Smooth muscle cell of bladder (primary cell): ENCODE results near the gene SEMA4F. TPM values are rescaled to one million over a fixed set of nuclear protein-coding genes. Genes with fewer than 3 reads are reported as not detected.

Experiments used
- total RNA-seq: library from RNA; depleted of rRNA; stranded (reverse); fragments of >200 nt; gene quantifications from 2 replicates; pipeline ENCODE4 v1.2.3, GENCODE V29; 2014

SEMA4F gene
- total RNA-seq, result 4.1 and 4.4 TPM in 2 replicates

GRCh38 chr2:74653985-74654882 is at the start of gene SEMA4F:
TSS of gene SEMA4F (plus strand) at chr2:74654247. CDS start at chr2:74654377, 130 bp downstream.

DNA sequence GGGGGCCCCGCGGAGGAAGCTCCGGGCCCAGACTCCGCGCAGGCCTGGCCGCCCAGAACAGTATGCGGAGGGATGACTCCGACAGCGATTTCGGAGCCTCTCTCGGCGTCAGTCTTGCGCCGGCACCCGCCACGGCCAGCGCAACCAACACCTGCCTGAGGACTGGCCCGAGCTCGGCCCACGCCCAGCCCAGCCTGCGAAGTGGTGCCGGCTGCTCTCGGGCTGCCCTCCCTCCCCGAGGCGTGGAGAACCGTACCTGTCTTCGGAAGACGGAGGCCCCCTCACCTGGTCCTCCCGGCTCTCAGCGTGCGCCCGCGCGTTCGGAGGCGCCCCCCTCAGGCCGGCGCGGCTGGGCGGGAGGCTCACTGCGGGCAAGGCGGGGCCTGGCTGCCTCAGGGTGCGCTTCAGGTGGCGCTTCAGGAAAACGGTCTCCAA is 6.0 kb upstream of the SEMA4F start, which contains the start of gene M1AP:
TSS of gene M1AP (minus strand) at position 322 of the 435 bp plus-strand sequence. CDS start 8,055 bp downstream, outside the sequence.

Other genes with a start within 250 kb of the SEMA4F start
- gene C2orf81, start 232.6 kb upstream of the SEMA4F start, total RNA-seq, result 0.57 and 0.83 TPM in 2 replicates
- gene WDR54, start 232.5 kb upstream of the SEMA4F start, total RNA-seq, result 26.6 and 29.6 TPM in 2 replicates
- gene RTKN, start 212.3 kb upstream of the SEMA4F start, total RNA-seq, result 8.4 and 11.1 TPM in 2 replicates
- gene INO80B, start 199.2 kb upstream of the SEMA4F start, total RNA-seq, result 14.9 and 16.4 TPM in 2 replicates
- 57.7 and 70.0 TPM in 2 replicates for gene WBP1, start 195.8 kb upstream of the SEMA4F start, total RNA-seq
- 56.0 and 63.0 TPM in 2 replicates for gene MOGS, start 188.9 kb upstream of the SEMA4F start, total RNA-seq
- gene MRPL53, start 181.6 kb upstream of the SEMA4F start, total RNA-seq, result 43.3 and 53.0 TPM in 2 replicates
- 14.4 and 20.0 TPM in 2 replicates for gene CCDC142, start 171.2 kb upstream of the SEMA4F start, total RNA-seq
- 6.7 and 7.0 TPM in 2 replicates for gene TTC31, start 171.2 kb upstream of the SEMA4F start, total RNA-seq
- 1.3 and 2.9 TPM in 2 replicates for gene LBX2, start 154.6 kb upstream of the SEMA4F start, total RNA-seq
- 19.9 and 24.5 TPM in 2 replicates for gene PCGF1, start 146.6 kb upstream of the SEMA4F start, total RNA-seq
- gene TLX2, start 139.8 kb upstream of the SEMA4F start, total RNA-seq, result not detected in 2 replicates
- gene DQX1, start 128.0 kb upstream of the SEMA4F start, total RNA-seq, result under 0.01 TPM in 1 of 2 replicates, not detected in the other
- 62.7 and 91.3 TPM in 2 replicates for gene AUP1, start 124.5 kb upstream of the SEMA4F start, total RNA-seq
- 33.4 and 44.8 TPM in 2 replicates for gene HTRA2, start 124.3 kb upstream of the SEMA4F start, total RNA-seq
- 34.4 and 57.5 TPM in 2 replicates for gene LOXL3, start 100.3 kb upstream of the SEMA4F start, total RNA-seq
- 21.9 and 27.9 TPM in 2 replicates for gene DOK1, start 99.5 kb upstream of the SEMA4F start, total RNA-seq
- under 0.01 TPM in 1 of 2 replicates, not detected in the other for gene M1AP, start 5.9 kb upstream of the SEMA4F start, total RNA-seq
- 86.0 and 91.0 TPM in 2 replicates for gene HK2, start 179.9 kb downstream of the SEMA4F start, total RNA-seq